ENCODE measurements around the gene STRA8.
A peak's percentile ranks its signal among the peaks of the same experiment; 100 is the strongest.

Gene STRA8

DNA sequence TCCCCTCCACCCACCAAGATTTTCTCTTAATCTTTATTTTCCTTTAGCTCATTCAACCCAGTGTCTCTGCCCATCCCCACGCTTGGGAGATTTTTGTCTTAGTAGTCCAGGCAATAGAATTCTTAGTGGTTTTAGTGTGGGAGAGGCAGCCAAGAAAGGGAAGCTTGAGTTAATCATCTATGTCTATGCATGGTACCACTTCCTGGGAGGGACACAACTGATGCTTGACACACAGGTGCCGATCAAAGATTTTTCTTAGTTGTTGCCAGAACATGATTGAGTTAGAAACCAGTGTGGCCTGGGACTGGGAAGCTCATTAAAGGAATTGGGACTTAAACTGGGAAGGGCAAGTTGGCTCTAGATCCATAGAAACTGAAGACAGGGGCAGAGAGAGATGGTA lies 3.1 kb downstream of the STRA8 start:
- peaks cover under 1% of the 10 kb centered on the region for H3K9me3 Mint-ChIP-seq
- DNase-seq (ENCODE audit: low spot score in 2 of 2), result no peak
- no peaks in the 10 kb centered on the region for H3K36me3 Mint-ChIP-seq
- H3K4me3 Mint-ChIP-seq, result no peak overlapping the region
- ATAC-seq (ENCODE audit: low read depth), result peak; percentile 59
- peaks cover 4% of the 10 kb centered on the region for H3K27me3 Mint-ChIP-seq
- peak overlapping the region; percentile 16 for H3K27ac Mint-ChIP-seq
- peaks cover 16% of the 10 kb centered on the region for H3K4me1 Mint-ChIP-seq

DNA sequence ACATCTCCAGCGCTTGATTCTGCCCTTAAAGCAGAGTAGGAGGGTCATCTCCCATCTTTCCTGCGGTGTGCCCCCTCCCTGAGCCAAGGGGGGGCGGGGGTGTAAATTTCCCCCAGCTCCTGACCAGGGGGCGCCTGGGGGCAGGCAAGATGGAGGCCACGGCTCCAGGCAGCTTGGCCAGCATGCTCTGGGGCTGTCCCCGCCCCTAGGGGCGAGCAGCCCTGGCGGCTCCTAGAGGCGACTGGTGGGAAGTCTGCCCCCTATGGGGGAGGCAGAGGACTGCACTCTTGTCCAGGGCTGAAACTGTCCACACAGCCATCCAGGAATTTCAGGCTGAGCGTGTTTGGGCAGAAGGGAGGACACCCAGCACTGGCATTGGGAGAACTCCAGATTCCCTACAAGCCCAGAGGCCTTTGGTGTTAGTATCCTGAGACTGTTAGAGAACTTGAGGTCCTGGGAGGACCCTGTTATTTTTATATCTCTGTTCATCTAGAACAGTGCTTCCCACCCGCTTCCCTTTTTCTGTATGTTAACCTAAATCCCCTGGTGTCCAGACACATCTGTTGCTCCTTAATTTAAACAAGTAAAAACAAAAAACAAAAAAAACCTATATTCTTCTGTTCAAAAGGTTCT lies 4.6 kb downstream of the STRA8 start:
- H3K27me3 Mint-ChIP-seq, result peaks cover 6% of the 10 kb centered on the region
- ATAC-seq (ENCODE audit: low read depth), result peak; percentile 37

GRCh38 chr7:135239263-135239662 lies 5.6 kb downstream of the STRA8 start:
- H3K27me3 Mint-ChIP-seq, result peaks cover 4% of the 10 kb centered on the region
- no peak overlapping the region for H3K27ac Mint-ChIP-seq
- H3K4me3 Mint-ChIP-seq, result no peak overlapping the region
- DNase-seq (ENCODE audit: low spot score in 2 of 2) (no peak), ATAC-seq (ENCODE audit: low read depth) (no peak)
- peaks cover 2% of the 10 kb centered on the region for H3K9me3 Mint-ChIP-seq
- no peaks in the 10 kb centered on the region for H3K36me3 Mint-ChIP-seq
- H3K4me1 Mint-ChIP-seq, result peaks cover 18% of the 10 kb centered on the region

More for the DNA sequence above, 4.6 kb downstream of the STRA8 start:
- DNase-seq (ENCODE audit: low spot score in 2 of 2), result no peak
- H3K36me3 Mint-ChIP-seq, result no peaks in the 10 kb centered on the region
- H3K9me3 Mint-ChIP-seq, result peaks cover 2% of the 10 kb centered on the region
- no peak overlapping the region for H3K27ac Mint-ChIP-seq
- H3K4me3 Mint-ChIP-seq, result no peak overlapping the region
- peaks cover 18% of the 10 kb centered on the region for H3K4me1 Mint-ChIP-seq

DNA sequence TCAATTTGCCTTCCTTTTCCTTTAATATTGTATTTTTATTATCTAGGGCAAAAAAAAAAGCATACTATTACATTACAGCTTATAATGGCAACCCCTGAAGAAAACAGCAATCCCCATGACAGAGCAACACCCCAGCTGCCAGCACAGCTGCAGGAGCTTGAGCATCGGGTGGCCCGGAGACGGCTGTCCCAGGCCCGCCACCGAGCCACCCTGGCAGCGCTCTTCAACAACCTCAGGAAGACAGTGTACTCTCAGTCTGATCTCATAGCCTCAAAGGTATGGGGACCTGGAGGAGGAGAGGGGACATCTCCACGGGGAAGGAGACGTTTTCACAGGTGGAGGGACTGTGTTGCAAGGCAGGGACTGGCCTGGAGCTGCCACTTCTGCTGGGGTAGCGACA lies 6.8 kb downstream of the STRA8 start:
- H3K4me3 Mint-ChIP-seq, result no peak overlapping the region
- no peaks in the 10 kb centered on the region for H3K36me3 Mint-ChIP-seq
- H3K9me3 Mint-ChIP-seq, result peaks cover 2% of the 10 kb centered on the region
- ATAC-seq (ENCODE audit: low read depth) (no peak), DNase-seq (ENCODE audit: low spot score in 2 of 2) (no peak)
- H3K4me1 Mint-ChIP-seq, result peaks cover 18% of the 10 kb centered on the region
- H3K27ac Mint-ChIP-seq, result no peak overlapping the region
- H3K27me3 Mint-ChIP-seq, result peaks cover 7% of the 10 kb centered on the region

GRCh38 chr7:135242096-135242684 lies 8.6 kb downstream of the STRA8 start:
- ATAC-seq (ENCODE audit: low read depth) (no peak), DNase-seq (ENCODE audit: low spot score in 2 of 2) (no peak)
- no peak overlapping the region for H3K4me3 Mint-ChIP-seq
- no peaks in the 10 kb centered on the region for H3K36me3 Mint-ChIP-seq
- H3K27me3 Mint-ChIP-seq, result peaks cover 7% of the 10 kb centered on the region
- H3K4me1 Mint-ChIP-seq, result peaks cover 8% of the 10 kb centered on the region
- H3K9me3 Mint-ChIP-seq, result peaks cover 2% of the 10 kb centered on the region
- H3K27ac Mint-ChIP-seq, result no peak overlapping the region

GRCh38 chr7:135245226-135246190 lies 11.9 kb downstream of the STRA8 start:
- Mint-ChIP-seq H3K27ac (no peak overlapping the region), H3K4me1 (peaks cover 5% of the 10 kb centered on the region), H3K27me3 (peaks cover 6% of the 10 kb centered on the region), H3K4me3 (no peak overlapping the region), H3K9me3 (peaks cover 2% of the 10 kb centered on the region), H3K36me3 (no peaks in the 10 kb centered on the region)
- ATAC-seq (ENCODE audit: low read depth) (no peak), DNase-seq (ENCODE audit: low spot score in 2 of 2) (no peak)

DNA sequence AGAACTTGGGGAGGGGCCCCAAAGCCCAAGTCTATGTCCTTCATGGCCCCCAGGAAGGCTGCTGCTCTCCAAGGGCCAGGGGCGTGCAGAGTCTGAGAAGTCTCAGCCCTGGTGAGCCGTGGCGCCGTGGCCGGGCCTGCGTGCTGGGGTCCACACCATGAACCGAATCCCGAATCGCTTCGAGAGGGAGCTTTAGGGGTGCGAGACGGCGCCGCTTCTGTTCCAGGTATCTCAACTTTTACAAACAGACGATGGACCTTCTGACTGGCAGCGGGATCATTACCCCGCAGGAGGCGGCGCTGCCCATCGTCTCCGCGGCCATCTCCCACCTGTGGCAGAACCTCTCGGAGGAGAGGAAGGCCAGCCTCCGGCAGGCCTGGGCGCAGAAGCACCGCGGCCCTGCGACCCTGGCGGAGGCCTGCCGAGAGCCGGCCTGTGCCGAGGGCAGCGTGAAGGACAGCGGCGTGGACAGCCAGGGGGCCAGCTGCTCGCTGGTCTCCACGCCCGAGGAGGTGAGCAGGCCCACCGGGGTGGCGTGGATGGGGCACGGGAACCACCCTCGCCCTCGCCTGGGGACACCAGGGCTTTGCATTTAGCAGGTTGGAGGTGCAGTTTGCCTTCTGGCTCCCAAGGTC lies 12.7 kb downstream of the STRA8 start:
- no peak for ATAC-seq (ENCODE audit: low read depth)
- peaks cover 2% of the 10 kb centered on the region for H3K9me3 Mint-ChIP-seq
- H3K4me1 Mint-ChIP-seq, result peaks cover 5% of the 10 kb centered on the region
- no peak overlapping the region for H3K27ac Mint-ChIP-seq
- H3K4me3 Mint-ChIP-seq, result no peak overlapping the region
- no peak for DNase-seq (ENCODE audit: low spot score in 2 of 2)
- peaks cover 5% of the 10 kb centered on the region for H3K27me3 Mint-ChIP-seq
- H3K36me3 Mint-ChIP-seq, result no peaks in the 10 kb centered on the region

- H3K9me3 Mint-ChIP-seq, result no peaks in the 10 kb centered on the region
- H3K4me1 Mint-ChIP-seq, result peaks cover 2% of the 10 kb centered on the region
- H3K36me3 Mint-ChIP-seq, result no peaks in the 10 kb centered on the region
- peaks cover 4% of the 10 kb centered on the region for H3K27me3 Mint-ChIP-seq
- no peak overlapping the region for H3K4me3 Mint-ChIP-seq
- ATAC-seq (ENCODE audit: low read depth) (no peak), DNase-seq (ENCODE audit: low spot score in 2 of 2) (no peak)
- H3K27ac Mint-ChIP-seq, result no peak overlapping the region
These were observed 14.3 kb downstream of the STRA8 start for GRCh38 chr7:135247746-135248471.

DNA sequence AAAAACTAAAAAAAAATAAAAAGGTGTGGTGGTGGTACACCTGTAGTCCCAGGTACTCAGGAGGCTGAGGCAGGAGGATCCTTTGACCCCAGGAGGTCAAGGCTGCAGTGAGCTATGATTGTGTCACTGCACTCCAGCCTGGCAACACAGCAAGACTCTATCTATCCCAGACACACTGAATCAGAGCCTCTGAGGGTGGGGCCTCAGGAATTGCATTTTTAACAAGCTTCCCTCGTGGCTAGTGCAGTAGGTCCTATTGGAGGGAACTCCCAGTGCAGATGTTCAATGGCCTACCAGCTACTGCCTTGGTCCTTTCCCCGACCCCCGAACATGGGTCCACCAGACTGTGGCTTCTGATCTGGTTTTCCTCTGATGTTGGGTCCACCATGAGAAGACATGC lies 14.9 kb downstream of the STRA8 start:
- ATAC-seq (ENCODE audit: low read depth) (no peak), DNase-seq (ENCODE audit: low spot score in 2 of 2) (no peak)
- no peaks in the 10 kb centered on the region for H3K36me3 Mint-ChIP-seq
- H3K27ac Mint-ChIP-seq, result no peak overlapping the region
- H3K27me3 Mint-ChIP-seq, result peaks cover 4% of the 10 kb centered on the region
- no peak overlapping the region for H3K4me3 Mint-ChIP-seq
- H3K4me1 Mint-ChIP-seq, result peaks cover 2% of the 10 kb centered on the region
- H3K9me3 Mint-ChIP-seq, result no peaks in the 10 kb centered on the region

GRCh38 chr7:135251496-135252391 lies 18.1 kb downstream of the STRA8 start:
- no peak for DNase-seq (ENCODE audit: low spot score in 2 of 2)
- peaks cover 2% of the 10 kb centered on the region for H3K4me1 Mint-ChIP-seq
- no peaks in the 10 kb centered on the region for H3K36me3 Mint-ChIP-seq
- no peak overlapping the region for H3K27ac Mint-ChIP-seq
- no peak overlapping the region for H3K4me3 Mint-ChIP-seq
- H3K27me3 Mint-ChIP-seq, result no peaks in the 10 kb centered on the region
- ATAC-seq (ENCODE audit: low read depth), result no peak
- H3K9me3 Mint-ChIP-seq, result no peaks in the 10 kb centered on the region

GRCh38 chr7:135253851-135254771 lies 20.5 kb downstream of the STRA8 start:
- no peak overlapping the region for H3K4me3 Mint-ChIP-seq
- no peak overlapping the region for H3K27ac Mint-ChIP-seq
- H3K27me3 Mint-ChIP-seq, result peaks cover 3% of the 10 kb centered on the region
- peaks cover 2% of the 10 kb centered on the region for H3K4me1 Mint-ChIP-seq
- no peak for DNase-seq (ENCODE audit: low spot score in 2 of 2)
- H3K36me3 Mint-ChIP-seq, result no peaks in the 10 kb centered on the region
- H3K9me3 Mint-ChIP-seq, result no peaks in the 10 kb centered on the region
- no peak for ATAC-seq (ENCODE audit: low read depth)

- Mint-ChIP-seq H3K4me1 (no peaks in the 10 kb centered on the region), H3K9me3 (peaks cover 2% of the 10 kb centered on the region), H3K4me3 (no peak overlapping the region), H3K36me3 (peaks cover 3% of the 10 kb centered on the region), H3K27ac (no peak overlapping the region), H3K27me3 (peaks cover 8% of the 10 kb centered on the region)
- no peak for ATAC-seq (ENCODE audit: low read depth)
- DNase-seq (ENCODE audit: low spot score in 2 of 2), result no peak
These were observed 24.2 kb downstream of the STRA8 start for GRCh38 chr7:135257790-135258189.

Measured in memory B cell (primary cell).